ENCODE results near the gene CROCC2.

The CROCC2 gene

DNA sequence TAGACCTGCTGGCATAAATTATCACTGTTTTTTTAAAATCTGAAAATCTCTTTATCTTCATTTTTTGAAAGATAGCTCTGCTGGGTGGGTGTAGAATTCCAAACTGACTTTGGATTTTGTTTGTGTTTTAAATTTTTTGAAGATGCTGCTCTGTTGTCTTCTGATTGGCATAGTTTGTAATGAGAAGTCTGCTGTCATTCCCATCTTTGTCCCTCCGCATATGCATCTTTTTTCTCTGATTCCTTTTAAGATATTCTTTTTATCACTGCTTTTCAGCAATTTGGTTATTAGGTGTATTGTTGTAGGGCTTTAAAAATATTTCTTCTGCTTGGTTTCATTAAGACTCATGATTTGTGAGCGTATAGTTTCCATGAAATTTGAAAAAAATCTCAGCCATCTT, 99.4 kb downstream of the CROCC2 start:
- no peak for DNase-seq

DNA sequence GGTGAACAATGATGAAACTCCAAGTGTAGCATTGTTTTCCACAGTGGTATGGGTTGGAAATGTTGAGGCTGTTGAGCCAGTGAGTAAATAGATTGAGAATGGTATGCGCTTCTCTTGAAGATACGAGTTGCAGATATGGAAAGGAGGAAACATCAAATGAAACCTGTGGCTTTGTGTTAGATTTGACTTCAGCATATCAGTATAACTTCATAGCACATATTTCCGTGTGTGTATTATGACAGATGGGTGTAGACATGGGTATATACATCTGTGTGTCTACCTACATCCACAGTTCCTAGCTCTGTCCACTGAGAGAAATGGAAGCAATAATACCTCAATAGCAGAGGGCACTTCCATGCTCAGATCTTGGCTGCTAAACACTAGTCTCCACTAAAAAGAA, 100.3 kb downstream of the CROCC2 start:
- DNase-seq: no peak

DNA sequence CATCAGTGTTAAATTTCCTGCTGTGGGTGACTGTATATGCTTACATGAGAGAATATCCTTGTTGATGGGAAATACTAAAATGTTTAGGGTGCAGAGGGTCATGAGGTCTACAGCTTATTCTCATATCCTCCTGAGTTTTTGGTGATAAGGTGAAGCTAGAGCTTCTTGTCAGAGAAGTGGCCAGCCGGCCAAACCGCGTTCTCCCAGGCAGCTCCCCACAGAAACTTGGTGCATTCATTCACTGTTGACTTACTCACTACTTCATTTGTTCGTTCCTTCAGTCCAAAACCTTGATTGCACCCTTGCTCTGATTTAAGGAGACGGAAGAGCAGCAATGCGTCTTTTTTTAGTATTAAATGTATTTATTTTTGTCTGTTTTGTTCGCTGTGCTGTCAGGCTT, 101.0 kb downstream of the CROCC2 start:
- no peak for DNase-seq

DNA sequence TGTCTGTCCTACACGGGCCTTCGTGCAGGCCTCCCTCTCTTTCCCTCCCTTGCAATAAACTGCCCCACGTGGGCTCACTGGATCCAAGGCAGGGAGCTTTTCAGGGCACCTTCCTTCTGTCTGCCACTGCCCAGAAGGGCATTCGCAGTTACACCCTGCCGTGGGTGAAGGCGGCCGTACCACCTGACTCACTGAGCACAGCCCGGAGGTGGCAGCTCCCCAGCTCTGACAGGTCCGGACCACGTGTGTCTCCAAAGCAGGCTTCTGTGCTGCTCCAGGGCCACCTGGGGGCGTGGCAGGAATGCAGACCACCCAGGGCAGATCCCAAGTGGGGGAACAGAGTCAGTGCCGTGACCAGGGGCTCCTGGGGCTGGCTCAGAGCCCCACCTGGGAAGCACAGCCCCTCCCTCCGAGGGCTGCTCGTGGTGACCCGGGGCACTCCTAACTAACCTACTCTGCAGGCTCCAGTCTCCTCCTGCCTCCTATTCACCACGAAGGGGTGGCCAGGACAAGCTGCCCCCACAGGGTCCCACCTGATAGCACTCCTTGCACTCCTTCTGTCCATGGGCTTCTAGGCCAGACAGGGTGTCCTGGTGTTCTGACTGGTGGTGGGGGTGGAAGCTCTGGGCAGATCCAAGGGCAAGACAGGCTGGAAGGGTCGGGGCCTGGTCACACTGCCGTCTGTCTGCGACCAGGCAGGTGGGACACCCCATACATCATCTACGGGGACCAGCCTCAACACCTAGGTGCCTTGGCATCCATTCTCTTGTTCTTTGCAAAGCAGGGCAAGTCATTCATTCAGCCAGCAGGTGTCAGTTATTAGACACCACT, 102.0 kb downstream of the CROCC2 start:
- DNase-seq: no peak

DNA sequence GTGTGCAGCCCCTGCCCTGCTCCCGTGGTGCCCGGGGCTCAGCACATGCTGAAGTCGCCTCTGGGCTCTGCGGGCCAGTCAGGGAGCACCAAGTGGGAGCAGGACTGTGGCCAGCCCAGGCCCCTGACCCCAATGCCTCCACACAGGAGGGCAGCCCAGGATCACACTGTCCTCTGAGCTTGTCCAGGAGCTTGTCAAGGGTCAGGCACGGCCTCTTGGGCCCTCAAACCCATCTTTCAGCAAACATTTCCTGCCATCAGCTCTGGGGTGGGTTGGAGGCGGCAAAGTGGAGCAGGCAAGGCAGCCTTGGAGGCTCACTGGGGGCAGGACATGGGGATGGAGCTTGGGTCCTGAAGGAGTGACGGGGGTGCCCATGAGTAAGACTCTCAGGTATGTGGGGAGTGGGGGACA, 102.6 kb downstream of the CROCC2 start:
- DNase-seq: no peak

DNA sequence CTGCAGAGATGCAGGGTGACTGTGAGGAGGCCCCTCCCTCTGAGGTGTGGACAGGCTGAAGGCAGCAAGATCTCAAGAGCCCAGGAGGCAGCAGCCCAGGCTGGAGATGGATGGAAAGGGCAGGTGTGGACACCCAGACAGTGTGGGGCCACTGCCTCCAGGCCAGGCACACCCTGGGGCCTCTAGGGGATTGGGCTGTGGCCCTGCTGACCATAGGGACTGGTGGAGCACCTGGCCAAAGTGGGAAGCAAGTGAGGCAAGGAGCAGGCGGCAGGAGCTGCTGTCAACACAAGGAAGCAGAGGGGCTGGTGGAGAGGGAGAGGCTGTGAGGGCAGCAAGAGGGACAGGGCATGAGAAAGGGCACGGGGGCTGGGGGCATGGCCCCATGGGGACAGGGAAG, 103.1 kb downstream of the CROCC2 start:
- no peak for DNase-seq

DNA sequence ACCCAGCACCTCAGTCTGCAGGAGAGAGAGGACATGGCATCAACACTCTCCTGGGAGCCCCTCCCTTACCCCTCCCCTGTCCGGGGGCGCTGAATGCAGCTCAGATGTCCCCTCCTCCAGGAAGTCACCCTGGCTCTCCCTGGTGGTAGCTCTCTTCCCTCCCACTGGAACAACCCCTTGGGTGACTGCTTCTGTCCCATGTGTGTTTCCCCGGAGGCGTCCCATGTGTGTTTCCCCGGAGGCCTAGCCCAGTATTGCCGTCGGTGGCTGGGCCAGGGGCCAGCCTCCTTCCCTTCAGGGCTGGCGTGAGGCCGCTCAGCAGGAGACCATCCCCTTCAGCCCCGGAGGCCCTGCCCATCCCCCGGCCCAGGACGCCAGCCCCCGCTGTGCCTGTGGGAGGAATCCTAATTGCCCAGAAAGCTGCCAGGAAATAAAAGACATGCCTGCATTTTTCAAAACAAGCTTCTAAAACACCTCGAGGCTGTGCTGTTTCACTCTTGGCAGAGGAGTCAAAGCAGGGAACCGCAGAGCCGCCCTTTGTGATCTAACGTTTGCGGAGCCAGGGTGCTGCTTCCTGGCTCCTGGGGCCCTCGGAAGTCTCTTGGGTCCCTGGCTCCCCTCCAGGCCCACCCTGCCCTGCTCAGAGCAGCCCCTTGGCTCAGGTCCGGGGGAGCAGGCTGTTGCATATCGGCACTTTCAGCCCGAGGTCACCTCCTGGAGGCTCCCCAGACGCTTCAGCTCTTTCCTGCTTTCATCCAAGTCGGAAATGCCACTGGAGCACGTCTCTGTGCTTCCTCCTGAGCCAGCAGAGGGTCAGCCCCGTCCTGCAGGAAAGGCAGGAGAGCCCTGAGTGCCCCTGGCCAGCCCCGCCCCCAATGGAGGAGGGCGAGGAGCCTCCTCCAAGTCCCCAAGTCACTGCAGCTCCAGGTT, 103.7 kb downstream of the CROCC2 start:
- peak; percentile 41 for DNase-seq

DNA sequence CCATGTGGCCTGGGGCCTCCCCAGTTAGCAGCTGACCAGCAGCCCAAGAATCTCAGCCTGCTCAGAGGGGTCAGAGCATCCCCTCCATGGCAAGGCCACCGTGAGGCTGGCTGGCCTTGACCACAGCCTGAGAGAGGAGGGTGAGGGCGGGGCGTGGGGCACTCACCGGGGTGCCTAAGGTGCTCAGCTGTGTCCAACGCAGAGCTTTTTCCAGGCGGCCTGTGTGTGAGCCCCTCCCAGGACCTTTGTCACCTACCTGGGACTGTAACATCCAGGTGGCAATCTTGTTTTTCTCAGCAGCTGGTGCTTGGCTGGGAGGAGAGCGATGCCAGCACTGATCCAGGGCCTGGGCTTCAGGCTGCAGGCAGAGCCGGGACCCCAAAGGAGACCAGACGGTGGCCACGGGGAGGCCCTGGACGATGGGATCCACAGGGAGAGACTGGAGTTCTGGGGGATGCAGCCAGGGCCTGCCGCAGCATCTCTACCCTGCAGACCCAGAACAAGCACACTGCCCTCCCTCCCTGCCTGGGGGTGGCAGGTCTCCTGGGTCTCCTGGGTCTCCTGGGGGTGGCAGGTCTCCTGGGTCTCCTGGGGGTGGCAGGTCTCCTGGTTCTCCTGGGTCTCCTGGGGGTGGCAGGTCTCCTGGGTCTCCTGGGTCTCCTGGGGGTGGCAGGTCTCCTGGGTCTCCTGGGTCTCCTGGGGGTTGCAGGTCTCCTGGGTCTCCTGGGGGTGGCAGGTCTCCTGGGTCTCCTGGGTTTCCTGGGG, 104.6 kb downstream of the CROCC2 start:
- DNase-seq: no peak

DNA sequence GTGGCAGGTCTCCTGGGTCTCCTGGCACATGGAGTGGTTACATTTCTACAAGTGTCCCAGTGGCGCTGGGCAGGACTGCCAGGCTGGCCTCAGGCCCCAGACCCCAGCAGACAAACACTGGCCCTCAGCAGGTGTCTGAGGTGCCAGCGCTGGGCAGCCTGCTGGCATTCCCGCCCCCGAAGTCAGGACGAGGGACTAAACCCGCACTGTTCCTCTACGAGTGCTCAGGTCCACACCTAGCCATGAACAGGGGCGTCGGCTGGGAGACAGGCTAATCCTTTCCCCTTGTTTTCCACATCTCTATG, 105.1 kb downstream of the CROCC2 start:
- DNase-seq: no peak

DNA sequence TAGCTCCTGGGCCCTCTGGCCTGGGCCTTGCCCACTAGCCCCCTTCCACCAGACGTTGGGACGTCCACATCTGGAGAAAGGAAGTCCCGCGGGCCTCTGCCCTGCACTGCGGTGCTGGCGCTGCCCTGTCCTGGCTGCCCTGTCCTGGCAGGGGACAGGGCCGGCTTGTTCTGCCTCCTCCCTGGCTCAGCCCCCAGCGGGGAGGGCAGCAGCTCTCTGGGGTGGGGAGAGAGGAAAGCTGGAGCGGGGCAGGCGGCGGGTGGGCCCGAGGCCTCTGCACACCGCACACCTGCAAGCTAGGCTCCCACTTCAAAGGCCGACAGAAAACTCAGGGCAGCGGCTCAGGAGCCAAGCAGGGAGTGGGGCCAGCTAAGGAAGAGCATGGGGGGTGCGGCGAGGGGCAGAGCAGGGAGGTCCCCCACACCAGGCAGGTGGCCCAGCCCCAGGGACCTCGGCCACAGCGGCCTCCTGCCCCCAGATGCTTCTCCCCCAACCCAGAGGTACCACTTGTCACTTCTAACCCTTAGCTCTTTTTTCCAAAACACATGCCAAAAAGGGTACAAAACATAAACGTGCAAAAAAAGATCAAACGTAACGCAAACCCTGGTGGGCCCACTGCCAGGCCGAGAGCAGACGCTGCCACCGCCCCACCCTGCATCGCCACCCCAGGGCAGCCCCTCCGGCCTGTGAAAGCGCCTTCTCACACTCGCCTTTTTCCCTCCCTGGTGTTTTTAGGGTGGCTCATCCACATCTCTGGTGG, 105.8 kb downstream of the CROCC2 start:
- no peak for DNase-seq

DNA sequence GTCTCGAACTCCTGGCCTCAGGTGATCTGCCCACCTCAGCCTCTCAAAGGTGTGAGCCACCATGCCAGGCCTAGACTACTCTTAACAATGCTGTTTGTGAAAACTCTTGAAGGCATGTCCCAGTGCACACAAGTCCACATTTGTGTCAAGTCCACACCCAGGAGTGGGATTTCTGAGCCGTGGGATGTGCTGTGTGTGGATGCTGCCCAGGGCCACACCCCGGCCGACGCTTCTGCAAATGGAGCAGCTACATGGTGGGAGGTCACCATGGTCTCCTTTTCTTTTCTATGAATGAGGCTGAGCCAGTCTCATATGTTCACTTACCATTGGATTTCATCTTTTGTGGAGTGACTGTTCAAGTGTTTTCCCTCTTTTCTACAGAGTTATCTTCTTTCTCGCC, 108.1 kb downstream of the CROCC2 start:
- no peak for DNase-seq

DNA sequence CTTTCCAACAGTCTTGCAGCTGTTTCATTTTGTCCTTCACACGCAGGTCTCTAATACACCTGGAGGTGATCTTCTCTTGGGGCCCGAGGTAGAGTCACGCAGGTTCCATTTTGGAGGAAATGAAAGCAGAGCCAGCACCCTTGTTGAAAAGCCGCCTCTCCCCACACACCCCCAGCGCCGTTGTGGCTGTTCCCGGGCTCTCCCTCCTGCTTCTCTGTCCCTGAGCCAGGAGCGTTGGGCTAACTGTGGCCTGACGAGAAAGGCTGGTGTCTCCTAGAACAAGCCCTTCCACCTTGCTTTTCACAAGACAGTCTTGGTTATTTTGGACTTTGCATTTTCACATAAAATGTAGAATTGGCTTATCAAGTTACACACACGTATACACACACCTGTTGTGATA, 108.6 kb downstream of the CROCC2 start:
- no peak for DNase-seq

DNA sequence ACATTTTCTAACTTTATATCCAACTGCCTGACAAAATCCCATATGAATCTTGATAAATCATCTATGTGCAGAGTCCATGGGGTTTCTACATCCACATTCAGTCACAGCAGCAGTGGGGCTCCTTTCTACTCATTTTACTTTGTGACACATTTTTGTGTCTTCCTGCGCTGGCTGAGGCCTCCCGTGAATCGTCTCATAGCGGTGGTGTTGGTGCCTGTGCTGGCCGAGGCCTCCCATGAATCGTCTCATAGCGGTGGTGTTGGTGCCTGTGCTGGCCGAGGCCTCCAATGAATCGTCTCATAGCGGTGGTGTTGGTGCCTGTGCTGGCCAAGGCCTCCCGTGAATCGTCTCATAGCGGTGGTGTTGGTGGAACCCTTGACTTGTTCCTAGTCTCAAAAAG, 109.3 kb downstream of the CROCC2 start:
- DNase-seq: no peak

DNA sequence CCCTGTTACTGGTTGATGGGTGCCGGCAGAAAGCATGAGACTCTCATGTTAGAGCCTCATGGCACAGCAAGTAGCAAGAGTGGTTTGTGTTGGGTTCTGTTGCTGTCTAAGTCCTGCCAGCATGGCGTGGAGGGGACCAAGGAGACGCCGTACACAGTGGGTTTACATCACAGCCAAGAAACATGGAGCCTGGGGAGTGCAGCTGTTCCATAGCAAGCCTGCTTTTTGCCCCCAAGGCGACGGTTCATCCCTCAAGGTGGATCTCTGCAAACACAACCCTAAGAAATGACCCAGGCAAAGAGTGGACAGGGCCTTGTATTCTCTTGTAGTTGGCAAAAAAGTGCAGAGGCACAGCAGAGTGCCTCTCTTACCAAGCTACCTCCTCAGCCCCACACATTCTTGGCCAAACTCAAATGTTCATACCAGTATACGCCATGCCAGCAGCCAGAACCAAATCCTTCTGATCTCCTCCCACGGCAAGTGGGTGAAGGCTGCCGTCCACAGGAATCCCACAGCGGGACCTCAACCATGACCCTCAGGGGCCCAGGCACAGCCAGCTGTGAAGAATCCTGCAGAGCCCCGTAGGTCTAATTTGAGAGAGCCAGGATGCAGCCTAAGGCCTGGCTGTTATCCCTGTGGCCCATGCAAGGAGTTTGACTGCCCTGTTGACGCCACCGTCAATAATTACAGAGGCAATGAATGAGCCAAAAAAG, 111.2 kb downstream of the CROCC2 start:
- no peak for DNase-seq

DNA sequence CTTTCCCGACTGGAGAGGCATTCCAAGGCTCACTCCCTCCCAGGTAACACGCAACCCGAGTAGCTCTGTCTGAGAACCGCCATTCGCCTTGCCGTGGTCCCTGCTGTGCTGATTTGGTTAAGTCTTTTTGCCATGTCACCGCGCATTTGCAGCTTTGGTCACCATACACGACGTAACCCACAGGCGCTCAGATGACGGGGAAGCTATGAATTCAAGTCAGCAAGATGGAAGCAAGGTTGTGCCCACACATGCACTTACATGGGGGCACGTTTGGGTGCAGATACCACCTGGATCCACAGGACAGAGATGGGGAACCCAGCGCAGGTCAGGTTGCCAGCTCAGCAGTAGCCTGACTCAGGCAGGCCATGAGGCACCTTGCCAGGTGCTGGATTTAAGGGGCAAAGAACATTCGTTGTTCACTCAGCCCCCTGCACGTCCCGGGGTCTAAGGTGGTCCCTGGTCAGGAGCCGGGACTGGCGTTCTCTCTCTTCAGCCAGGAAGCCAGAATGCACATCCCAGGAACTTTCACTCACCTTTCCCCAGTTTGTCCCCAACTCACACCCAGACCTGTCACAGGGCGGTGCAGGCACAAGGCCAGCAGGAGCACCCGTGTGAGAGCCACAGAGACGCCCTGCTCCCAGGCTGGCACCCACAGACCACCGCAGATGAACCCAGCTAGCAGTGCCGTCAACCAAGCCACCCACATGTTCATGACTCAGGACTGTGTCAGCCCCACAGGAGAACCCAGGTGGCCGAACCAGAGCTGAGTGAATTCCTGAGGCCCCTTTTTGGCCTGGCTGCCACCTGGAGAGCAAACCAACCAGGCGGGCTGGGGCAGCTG, 112.1 kb downstream of the CROCC2 start:
- no peak for DNase-seq

DNA sequence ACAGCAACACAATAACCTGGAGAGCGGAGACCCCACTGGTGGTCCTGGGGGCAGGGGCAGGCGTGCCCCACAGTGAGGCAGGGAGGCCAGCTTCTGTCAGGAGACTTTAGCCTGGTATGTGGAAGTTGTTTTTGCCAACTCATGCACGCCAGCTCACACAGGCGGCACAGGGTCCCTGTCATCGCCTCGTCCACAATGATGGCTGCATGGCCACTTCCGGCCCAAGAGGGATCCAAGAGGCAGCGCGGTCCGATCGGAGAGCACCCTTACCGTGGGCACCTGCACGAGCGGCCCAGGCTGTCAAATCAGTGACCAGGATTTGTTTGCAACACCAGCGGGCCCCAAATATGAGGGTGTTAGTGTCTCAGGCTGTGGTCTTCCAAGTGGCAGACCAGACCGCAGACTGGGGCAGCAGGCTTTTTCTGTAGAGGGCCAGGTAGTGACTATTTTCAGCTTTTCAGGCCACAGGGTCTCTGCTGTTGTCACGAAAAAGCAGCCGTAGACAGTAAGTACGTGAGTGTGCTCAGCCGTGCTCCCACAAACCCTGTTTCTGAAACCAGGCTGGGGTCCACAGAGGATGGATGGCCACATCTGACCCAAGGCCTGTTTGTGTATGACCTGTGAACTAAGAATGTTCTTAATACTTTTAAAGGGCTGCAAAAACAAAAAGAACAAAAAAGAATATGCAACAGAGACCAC, 113.5 kb downstream of the CROCC2 start:
- DNase-seq: no peak

DNA sequence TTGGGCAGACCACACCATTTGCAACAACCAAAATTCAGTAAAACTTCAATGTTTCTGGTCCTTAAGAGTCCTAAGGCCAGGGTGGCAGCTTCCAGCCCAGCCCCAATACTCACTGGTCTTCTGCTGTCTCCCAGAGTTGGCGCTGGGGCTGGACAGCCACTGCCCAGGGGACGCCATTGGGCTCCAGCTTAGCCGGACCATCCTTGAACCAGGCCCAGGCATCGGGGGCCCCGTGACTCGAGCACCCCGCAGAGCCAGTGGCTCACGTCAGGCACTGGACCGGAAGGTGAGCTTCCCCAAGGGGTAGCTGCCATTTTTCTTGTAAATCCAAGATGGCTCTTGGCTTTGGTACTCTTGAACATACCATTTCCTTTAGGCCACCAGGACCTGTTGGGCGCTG, 114.1 kb downstream of the CROCC2 start:
- DNase-seq: no peak

DNA sequence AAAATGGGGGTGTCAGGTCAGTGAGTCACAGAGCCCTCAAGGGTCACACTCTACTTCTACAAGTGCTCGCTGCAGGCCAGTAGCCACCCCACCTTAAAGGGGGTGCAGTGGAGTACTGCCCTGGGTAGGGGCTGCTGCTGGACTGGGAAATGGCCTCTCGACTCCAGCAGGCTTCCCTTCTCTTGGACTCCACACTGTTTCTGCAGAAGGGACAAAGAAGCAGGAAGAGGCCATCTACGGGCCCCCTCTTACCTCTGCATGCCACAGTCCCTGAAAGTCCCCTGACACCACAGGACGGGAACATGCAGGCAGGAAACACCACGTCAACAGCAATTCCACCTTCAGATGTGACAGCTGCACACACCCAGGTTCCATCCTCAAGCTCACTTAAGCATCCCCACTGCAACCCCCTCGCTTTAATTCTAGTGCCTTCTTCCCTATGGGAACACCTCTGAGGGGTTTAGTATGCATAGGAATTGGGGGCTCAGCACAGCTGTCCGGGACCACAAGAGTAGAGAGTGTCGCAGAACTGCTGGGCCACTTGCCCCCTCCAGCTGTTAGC, 114.6 kb downstream of the CROCC2 start:
- no peak for DNase-seq

DNA sequence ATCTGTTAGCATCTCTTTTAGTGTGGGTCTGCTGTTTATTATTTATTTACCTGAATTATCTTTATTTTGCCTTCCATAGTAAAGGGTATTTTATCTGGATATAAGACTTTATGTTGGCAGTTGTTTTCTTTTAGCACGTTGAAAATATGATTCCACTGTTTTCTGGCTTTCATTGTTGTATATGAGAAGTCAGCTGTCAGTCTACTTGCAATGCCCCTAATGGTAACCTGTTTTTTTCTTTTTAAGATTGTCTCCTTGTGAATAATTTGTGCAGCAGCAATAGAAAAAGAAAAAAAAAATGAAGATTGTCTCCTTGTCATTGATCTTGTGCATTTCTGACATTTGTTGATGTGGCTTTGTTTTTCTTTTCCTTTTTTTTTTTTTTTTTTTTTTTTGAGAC, 119.5 kb downstream of the CROCC2 start:
- no peak for DNase-seq

All from DMS79 (cell line).